Forelimb muscle (tissue), 1 donor: ENCODE measurements around the gene TSC1. TPM values are rescaled to one million over a fixed set of nuclear protein-coding genes. Genes with fewer than 3 reads are reported as not detected.

ENCODE experiments used
- DNase-seq: peaks from one replicate; pipeline ENCODE4 v3.0.0-alpha.2; 2013; ENCODE audit warnings: low read depth
- polyA plus RNA-seq: library from polyadenylated mRNA; unstranded; fragments of 120-200 nt; gene quantifications from one replicate; pipeline ENCODE4 v1.2.1, GENCODE V29; 2013; ENCODE audit not compliant: insufficient read length

The TSC1 gene
- polyA plus RNA-seq, 1 donor, result 27.3 TPM

DNA sequence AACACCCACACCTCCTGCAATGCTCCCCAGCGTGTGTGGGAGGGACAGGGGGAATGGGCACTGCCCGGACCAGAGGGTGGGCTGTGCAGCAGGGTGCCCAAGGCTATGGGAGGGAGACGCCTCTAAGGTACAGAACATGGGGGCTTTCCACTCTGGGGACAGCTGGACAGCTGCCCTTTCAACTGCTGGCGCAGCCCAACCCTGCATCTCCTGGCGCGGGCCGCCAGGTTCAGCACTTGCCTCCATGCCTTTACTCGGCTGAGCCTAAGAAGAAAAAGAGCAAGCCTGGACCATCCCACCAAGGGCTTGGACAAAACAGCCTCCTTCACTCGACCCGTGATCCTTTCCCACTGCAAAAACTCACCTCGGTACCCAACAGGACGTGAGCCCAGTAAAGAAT lies 81.3 kb downstream of the TSC1 start:
- DNase-seq, result no peak

- DNase-seq, result no peak
These were observed 81.9 kb downstream of the TSC1 start for GRCh38 chr9:132862533-132862932.

- DNase-seq, result no peak
These were observed 82.8 kb downstream of the TSC1 start for GRCh38 chr9:132861666-132862065.

DNA sequence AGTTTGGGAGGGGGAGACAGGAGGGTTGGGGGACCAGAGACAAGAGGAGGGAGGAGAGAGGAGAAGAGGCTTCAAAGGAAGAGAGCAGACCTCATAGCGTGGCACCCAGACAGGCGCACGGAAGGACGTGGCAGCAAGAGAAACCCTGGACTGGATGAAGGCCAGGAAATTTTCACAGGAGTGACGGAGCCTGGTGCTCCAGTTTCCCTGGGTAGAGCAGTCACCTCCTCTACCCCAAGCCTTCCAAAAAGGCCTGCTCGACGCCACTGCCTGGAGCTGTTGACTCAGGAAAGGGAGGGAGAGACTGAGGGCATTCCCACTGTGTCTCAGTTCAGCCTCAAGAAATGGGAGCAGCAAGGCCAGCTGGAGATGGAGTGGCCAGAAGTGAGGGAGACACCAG lies 85.7 kb downstream of the TSC1 start:
- no peak for DNase-seq

GRCh38 chr9:132857616-132858342 lies 86.6 kb downstream of the TSC1 start:
- no peak for DNase-seq

DNA sequence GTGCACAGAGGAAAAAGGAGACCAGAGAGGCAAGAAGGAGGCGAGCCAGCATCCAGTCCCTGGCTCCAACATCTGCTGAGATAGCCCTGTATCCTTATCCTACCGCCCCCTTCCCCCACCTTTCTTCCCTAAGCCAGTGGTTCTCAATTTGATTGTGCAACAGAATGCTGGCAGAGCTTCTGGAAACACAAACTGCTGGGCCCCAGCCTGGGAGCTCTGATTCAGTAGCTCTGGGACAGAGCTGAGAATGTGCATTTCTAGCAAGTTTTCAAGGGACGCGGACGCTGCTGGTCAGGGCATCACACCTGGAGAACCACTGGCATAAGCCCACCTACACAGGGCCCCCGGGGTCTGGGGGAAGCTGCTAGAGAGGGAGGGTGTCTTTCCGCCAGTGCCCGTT lies 87.4 kb downstream of the TSC1 start:
- DNase-seq, result peak; percentile 74

DNA sequence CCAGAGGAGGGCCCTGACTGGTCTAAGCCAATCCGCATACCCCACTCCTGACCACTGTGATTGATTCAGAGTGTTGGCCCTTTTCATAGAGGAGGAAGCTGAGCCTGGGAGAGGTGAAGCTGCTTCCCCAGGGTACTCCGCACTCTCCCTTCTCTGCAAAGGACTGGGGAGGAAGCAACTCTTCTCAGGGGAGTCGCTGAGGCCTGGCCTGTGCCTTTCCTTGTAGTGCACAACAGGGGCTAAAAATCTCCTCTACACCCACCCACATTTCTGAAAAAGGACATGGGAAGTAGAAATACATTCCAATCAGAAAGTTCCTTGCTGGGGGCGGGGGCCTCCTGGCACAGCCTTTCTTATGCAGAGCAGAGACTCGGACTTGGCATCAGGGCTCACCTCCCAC lies 88.5 kb downstream of the TSC1 start:
- no peak for DNase-seq

DNA sequence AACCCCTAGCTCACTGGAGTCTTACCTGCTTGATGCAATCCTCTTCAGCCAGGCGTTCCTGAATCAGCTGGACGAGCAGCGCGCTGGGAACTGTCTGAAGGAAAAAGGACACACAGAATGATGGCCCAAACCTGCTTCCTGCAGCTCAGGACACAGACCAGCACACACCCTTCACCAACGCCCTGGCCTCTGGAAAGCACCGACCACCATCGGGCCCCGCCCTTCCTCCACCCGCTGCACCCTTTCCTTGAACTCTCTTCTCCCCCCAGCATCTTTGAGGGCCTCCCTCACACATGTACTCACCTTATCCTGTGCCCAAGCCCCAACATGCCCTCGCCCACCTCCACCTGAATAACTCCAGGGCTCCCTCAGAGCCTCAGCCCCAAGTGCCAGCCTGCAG lies 89.6 kb downstream of the TSC1 start:
- DNase-seq, result no peak

- no peak for DNase-seq
These were observed 90.9 kb downstream of the TSC1 start for GRCh38 chr9:132853482-132853881.

DNA sequence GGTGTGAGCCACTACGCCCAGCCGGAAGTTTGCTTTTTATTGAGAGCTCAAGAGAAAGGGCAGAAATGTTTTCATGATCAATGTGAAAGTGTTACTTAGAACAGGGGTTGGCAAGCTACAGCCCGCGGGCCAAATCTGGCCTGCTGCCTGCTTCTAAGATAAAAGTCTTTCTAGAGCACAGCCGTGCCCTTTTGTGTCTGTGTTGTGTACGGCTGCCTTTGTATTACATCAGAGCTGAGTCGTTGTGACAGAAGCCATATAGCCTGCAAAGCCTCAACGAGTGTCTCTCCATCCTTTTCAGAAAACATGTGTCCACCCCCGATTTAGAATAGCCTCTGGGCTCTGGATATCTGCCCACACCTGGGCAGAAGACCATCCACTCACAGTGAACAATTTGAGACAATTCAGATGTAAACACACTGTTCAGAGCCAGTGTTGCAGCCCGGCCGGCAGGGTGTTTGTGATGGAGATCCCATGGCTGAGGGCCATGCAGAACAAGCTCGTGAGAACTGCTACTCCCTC lies 95.2 kb downstream of the TSC1 start:
- DNase-seq, result no peak

DNA sequence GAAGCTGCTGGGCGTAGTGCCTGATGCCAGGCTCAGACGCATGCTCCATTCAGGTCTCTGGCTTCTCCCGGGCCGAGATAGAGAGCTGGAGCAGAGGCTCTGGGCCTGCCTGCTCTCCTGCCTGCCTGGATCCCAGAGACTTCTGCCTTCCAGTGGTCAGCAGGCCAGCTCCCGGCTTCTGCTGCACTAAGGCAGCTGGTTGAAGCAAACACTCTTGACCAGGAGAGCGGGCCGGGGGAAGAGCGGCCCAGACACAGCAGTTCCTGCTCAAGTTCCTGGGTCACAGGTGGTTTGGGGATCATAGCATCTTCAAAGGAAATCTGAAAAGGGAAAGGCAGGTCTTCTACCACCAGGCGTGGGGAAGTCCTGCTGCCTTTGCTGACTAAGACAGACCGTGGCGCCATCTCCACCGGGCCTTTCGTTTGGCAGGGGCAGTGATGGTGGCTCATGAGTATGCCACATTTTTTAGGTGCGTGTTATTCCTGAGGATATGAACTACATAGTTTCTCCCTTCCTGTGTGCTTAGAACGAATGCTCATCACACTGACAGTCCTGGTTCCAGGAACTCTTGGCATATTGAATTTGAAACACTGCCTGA lies 97.4 kb downstream of the TSC1 start:
- no peak for DNase-seq

GRCh38 chr9:132846109-132846917 lies 98.1 kb downstream of the TSC1 start:
- DNase-seq, result no peak

GRCh38 chr9:132842124-132843044 lies 102.0 kb downstream of the TSC1 start:
- no peak for DNase-seq

Other genes with a start within 250 kb of the TSC1 start
- gene AK8, start 66.3 kb downstream of the TSC1 start, polyA plus RNA-seq, result 0.37 TPM
- 2.3 TPM for gene SPACA9, start 65.7 kb downstream of the TSC1 start, polyA plus RNA-seq
- 0.39 TPM for gene GFI1B, start 34.1 kb upstream of the TSC1 start, polyA plus RNA-seq
- 46.2 TPM for gene GTF3C5, start 86.4 kb upstream of the TSC1 start, polyA plus RNA-seq
- 1.8 TPM for gene CEL, start 117.4 kb upstream of the TSC1 start, polyA plus RNA-seq
- gene RALGDS, start 176.6 kb upstream of the TSC1 start, polyA plus RNA-seq, result 50.3 TPM
- 3.6 TPM for gene GBGT1, start 219.3 kb upstream of the TSC1 start, polyA plus RNA-seq